Mesendoderm (in vitro differentiated cells): ENCODE data around the gene AAK1.
"Not testable (repeated sequence)": the region's sequence is repeated elsewhere in the genome, so short reads cannot be mapped to it uniquely, and the experiment has no call there.

ENCODE experiments used
- DNase-seq: peaks from one replicate; pipeline ENCODE4 v3.0.0; 2013
- H2AK5ac ChIP-seq: 2 replicates; pipeline ENCODE4 v1.6.1; 2013; ENCODE audit warnings: low read length, inconsistent platforms
- H2BK120ac ChIP-seq: 2 replicates; pipeline ENCODE4 v1.6.1; 2013; ENCODE audit warnings: low read depth, mild to moderate bottlenecking, low read length, moderate library complexity, mixed read lengths
- H2BK15ac ChIP-seq: replicated peaks from 2 replicates; pipeline ENCODE4 v1.6.1; 2013; ENCODE audit warnings: low read depth, mild to moderate bottlenecking, moderate library complexity
- H2BK5ac ChIP-seq: 2 replicates; pipeline ENCODE4 v1.6.1; 2013; ENCODE audit warnings: low read length, inconsistent platforms
- H3K18ac ChIP-seq: 2 replicates; pipeline ENCODE4 v1.6.1; 2013; ENCODE audit warnings: mild to moderate bottlenecking, low read length, mixed read lengths
- H3K23ac ChIP-seq: one replicate; pipeline ENCODE4 v1.6.1; 2013; ENCODE audit warnings: low read length
- H3K27ac ChIP-seq: 2 replicates; pipeline ENCODE4 v1.5.1; 2013; ENCODE audit warnings: low read depth, mild to moderate bottlenecking, inconsistent platforms, low read length, moderate library complexity
- H3K27me3 ChIP-seq: 2 replicates; pipeline ENCODE4 v1.6.1; 2013; ENCODE audit warnings: low read length, control low read depth, mild to moderate bottlenecking, inconsistent platforms; ENCODE audit not compliant: insufficient read depth, poor library complexity
- H3K36me3 ChIP-seq: 2 replicates; pipeline ENCODE4 v1.6.1; 2013; ENCODE audit warnings: low read length, inconsistent platforms; ENCODE audit not compliant: control insufficient read depth, insufficient read depth
- H3K4ac ChIP-seq: one replicate; pipeline ENCODE4 v1.6.1; 2013; ENCODE audit warnings: low read depth, mild to moderate bottlenecking, low read length, moderate library complexity
- H3K4me1 ChIP-seq: 2 replicates; pipeline ENCODE4 v1.6.1; 2013; ENCODE audit warnings: low read depth, low read length, inconsistent platforms; ENCODE audit not compliant: control insufficient read depth
- H3K4me2 ChIP-seq: 2 replicates; pipeline ENCODE4 v1.6.1; 2013; ENCODE audit warnings: low read length
- H3K4me3 ChIP-seq: 2 replicates; pipeline ENCODE4 v1.5.1; 2013; ENCODE audit warnings: mild to moderate bottlenecking, low read length
- H3K56ac ChIP-seq: one replicate; pipeline ENCODE4 v1.6.1; 2013; ENCODE audit warnings: low read length
- H3K79me1 ChIP-seq: 2 replicates; pipeline ENCODE4 v1.6.1; 2013; ENCODE audit warnings: low read length, inconsistent platforms
- H3K79me2 ChIP-seq: 2 replicates; pipeline ENCODE4 v1.6.1; 2013; ENCODE audit warnings: mild to moderate bottlenecking, low read length; ENCODE audit not compliant: control insufficient read depth, insufficient read depth
- H3K9ac ChIP-seq: 2 replicates; pipeline ENCODE4 v1.6.1; 2013; ENCODE audit warnings: low read length, inconsistent platforms
- H4K5ac ChIP-seq: one replicate; pipeline ENCODE4 v1.6.1; 2013; ENCODE audit warnings: low read length
- H4K8ac ChIP-seq: one replicate; pipeline ENCODE4 v1.6.1; 2013; ENCODE audit warnings: low read depth, mild to moderate bottlenecking, control low read depth, low read length, moderate library complexity
- WGBS: extraction: QIAGEN DNeasy Blood & Tissue Kit; methylation state at CpG from one replicate; pipeline ENCODE4 v1.1.7; 2013; ENCODE audit warnings: low lambda C conversion rate, missing lambda C conversion rate; ENCODE audit not compliant: insufficient coverage; ENCODE audit errors: extremely low coverage; 5-methylcytosine and 5-hydroxymethylcytosine counted together

AAK1 gene

DNA sequence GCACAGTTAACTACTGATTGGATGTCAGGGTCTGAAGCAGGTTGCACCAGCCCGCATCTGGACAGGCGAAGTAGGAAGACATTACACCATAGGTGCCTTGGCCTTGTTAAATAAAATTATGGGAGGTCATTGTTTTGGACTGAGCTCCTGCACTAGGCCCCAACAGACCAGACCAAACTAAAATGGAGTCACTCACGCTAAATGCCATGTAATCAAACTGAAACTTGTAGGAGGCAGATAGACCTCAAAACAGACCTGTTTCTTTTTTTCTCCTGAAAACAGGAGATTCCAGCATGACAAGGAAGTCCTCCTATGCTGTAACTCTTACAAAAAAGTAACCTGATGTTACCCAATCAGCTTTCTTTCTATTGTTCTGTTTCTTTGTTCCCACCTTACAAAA lies 190.9 kb downstream of the AAK1 start:
- Histone ChIP-seq H3K4me3 (no peak overlapping the region), H2BK15ac (no peak overlapping the region), H3K79me1 (no peaks in the 10 kb centered on the region), H3K23ac (no peak overlapping the region), H3K4me1 (peaks cover 13% of the 10 kb centered on the region), H2AK5ac (peak overlapping the region; percentile 53), H3K4me2 (no peak overlapping the region), H4K5ac (no peak overlapping the region), H4K8ac (no peak overlapping the region), H2BK5ac (peak overlapping the region; percentile 43), H2BK120ac (peak overlapping the region; percentile 46), H3K18ac (no peak overlapping the region), H3K79me2 (peaks cover 6% of the 10 kb centered on the region), H3K36me3 (no peaks in the 10 kb centered on the region), H3K27me3 (no peaks in the 10 kb centered on the region), H3K27ac (no peak overlapping the region), H3K9ac (no peak overlapping the region), H3K56ac (peak overlapping the region; percentile 57), H3K4ac (peak overlapping the region; percentile 87)
- no peak for DNase-seq
- no CpG with 5 or more reads among the region's 3 CpGs for WGBS

DNA sequence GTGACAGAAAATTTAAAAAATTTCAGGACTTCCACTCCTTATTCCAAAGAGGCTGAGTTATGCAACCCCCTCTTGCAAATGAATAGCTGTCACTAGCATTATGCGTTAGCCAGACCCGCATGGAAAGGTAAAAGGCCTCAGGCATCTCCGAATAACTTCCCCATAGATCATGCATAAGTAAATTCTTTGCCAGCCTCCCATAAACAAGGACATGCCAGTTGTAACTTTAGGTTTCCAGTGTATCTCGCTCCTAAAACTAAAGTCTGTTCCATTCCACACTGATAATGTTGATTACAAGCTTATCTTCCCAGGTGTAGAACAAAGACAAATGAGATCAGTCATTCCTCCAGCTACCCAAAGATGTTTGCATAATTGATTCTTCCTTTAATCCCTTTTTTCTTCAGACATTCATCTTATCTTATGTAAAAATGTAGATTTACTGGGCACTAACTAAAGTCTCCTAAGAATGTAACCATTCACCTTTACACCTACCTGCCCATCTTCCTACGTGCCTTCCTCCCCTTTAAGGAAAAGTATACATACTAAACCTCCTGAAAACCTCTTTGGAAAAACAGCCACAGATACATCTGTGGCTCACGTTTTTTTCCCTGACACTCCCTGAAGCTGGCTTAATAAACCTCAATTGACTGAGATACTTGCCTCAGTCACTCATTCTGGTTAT lies 192.7 kb downstream of the AAK1 start:
- peaks cover 14% of the 10 kb centered on the region for H3K79me2 ChIP-seq
- no peak overlapping the region for H3K4me2 ChIP-seq
- peak; percentile 93 for DNase-seq
- H2BK120ac ChIP-seq = peak overlapping the region; percentile 76
- no CpG with 5 or more reads among the region's 6 CpGs for WGBS
- no peak overlapping the region for H4K5ac ChIP-seq
- H3K56ac ChIP-seq = peak overlapping the region; percentile 82
- H4K8ac ChIP-seq = no peak overlapping the region
- H3K27me3 ChIP-seq = no peaks in the 10 kb centered on the region
- peak overlapping the region; percentile 78 for H3K4ac ChIP-seq
- no peak overlapping the region for H2AK5ac ChIP-seq
- peak overlapping the region; percentile 31 for H3K9ac ChIP-seq
- H3K79me1 ChIP-seq = no peaks in the 10 kb centered on the region
- no peaks in the 10 kb centered on the region for H3K36me3 ChIP-seq
- peak overlapping the region; percentile 97 for H2BK5ac ChIP-seq
- H3K4me1 ChIP-seq = peaks cover 13% of the 10 kb centered on the region
- no peak overlapping the region for H3K4me3 ChIP-seq
- H3K18ac ChIP-seq = peak overlapping the region; percentile 77
- peak overlapping the region; percentile 94 for H3K27ac ChIP-seq
- H3K23ac ChIP-seq = no peak overlapping the region
- peak overlapping the region; percentile 79 for H2BK15ac ChIP-seq

DNA sequence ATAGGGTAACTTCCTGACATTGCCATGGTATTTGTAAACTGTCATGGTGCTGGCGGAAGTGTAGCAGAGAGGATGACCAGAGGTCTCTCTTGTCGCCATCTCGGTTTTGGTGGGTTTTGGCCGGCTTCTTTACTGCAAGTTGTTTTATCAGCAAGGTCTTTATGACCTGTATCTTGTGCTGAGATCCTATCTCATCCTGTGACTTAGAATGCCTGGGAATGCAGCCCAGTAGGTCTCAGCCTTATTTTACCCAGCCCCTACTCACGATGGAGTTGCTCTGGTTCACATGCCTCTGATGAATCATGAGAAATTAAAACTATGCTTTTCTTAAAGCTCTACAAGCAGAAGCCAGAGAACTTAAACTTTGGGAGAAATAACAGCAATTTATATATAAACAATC lies 193.6 kb downstream of the AAK1 start:
- peak overlapping the region; percentile 70 for H3K4ac ChIP-seq
- peak overlapping the region; percentile 54 for H3K56ac ChIP-seq
- no peak overlapping the region for H4K5ac ChIP-seq
- no peak overlapping the region for H3K4me2 ChIP-seq
- no peaks in the 10 kb centered on the region for H3K27me3 ChIP-seq
- peak overlapping the region; percentile 87 for H3K27ac ChIP-seq
- H3K9ac ChIP-seq = no peak overlapping the region
- H3K23ac ChIP-seq = no peak overlapping the region
- peaks cover 13% of the 10 kb centered on the region for H3K4me1 ChIP-seq
- no peak overlapping the region for H4K8ac ChIP-seq
- no peaks in the 10 kb centered on the region for H3K79me1 ChIP-seq
- DNase-seq = peak; percentile 79
- H3K18ac ChIP-seq = peak overlapping the region; percentile 86
- H2BK15ac ChIP-seq = no peak overlapping the region
- H3K36me3 ChIP-seq = no peaks in the 10 kb centered on the region
- no peak overlapping the region for H2BK5ac ChIP-seq
- H3K79me2 ChIP-seq = peaks cover 14% of the 10 kb centered on the region
- no peak overlapping the region for H3K4me3 ChIP-seq
- no peak overlapping the region for H2AK5ac ChIP-seq
- WGBS = no CpG with 5 or more reads among the region's 5 CpGs
- H2BK120ac ChIP-seq = peak overlapping the region; percentile 76

DNA sequence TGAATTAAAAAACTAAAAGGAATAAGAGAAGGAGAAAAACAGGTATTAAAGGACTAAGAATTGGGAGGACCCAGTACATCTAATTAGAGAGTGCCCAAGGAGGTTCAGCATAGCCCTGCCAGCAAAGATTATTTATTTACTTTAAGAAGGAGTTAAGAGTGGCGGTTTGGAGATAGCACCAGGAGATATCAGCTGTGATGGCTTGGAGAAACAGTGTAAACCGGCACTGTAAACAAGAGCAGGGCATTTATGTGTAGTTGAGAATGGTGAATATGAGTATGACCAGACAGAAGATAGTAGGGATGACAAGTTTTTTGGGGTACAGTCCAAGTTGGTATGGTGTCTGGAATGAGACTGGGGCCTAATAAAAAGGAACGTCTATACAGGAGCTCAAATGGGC lies 199.9 kb downstream of the AAK1 start:
- not testable (repeated sequence) for H3K4me2 ChIP-seq, H3K23ac ChIP-seq, DNase-seq, H3K4me1 ChIP-seq, H2BK15ac ChIP-seq, H3K79me1 ChIP-seq, H2BK5ac ChIP-seq, H3K27ac ChIP-seq, H2BK120ac ChIP-seq, H2AK5ac ChIP-seq, H3K9ac ChIP-seq, H4K8ac ChIP-seq, H3K18ac ChIP-seq, H3K36me3 ChIP-seq, H3K4me3 ChIP-seq, H3K27me3 ChIP-seq, H4K5ac ChIP-seq
- Histone ChIP-seq H3K56ac (peak overlapping the region; percentile 62), H3K79me2 (peaks cover 14% of the 10 kb centered on the region), H3K4ac (peak overlapping the region; percentile 36)
- WGBS = no CpG with 5 or more reads among the region's 3 CpGs

DNA sequence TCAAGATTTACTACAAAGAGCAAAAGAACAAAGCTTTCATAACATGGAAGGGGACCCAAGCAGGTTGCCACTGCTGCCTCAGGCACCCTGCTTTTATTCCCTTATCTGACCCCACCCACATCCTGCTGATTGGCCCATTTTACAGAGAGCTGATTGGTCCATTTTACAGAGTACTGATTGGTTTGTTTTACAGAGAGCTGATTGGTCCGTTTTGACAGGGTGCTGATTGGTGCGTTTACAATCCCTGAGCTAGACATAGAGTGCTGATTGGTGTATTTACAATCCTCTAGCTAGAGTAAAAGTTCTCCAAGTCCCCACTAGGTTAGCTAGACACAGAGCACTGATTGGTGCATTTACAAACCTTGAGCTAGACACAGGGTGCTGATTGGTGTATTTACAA lies 204.0 kb downstream of the AAK1 start:
- not testable (repeated sequence) for H3K23ac ChIP-seq, H3K36me3 ChIP-seq, H2BK5ac ChIP-seq, H2BK15ac ChIP-seq, H3K27ac ChIP-seq, H3K27me3 ChIP-seq, H3K79me2 ChIP-seq, H4K5ac ChIP-seq, H4K8ac ChIP-seq, H2AK5ac ChIP-seq, H3K4ac ChIP-seq, H3K18ac ChIP-seq, H3K56ac ChIP-seq, H3K79me1 ChIP-seq, H3K4me1 ChIP-seq, H3K4me2 ChIP-seq, H2BK120ac ChIP-seq, H3K9ac ChIP-seq, H3K4me3 ChIP-seq
- no CpG with 5 or more reads among the region's 2 CpGs for WGBS
- peak; percentile 35 for DNase-seq

DNA sequence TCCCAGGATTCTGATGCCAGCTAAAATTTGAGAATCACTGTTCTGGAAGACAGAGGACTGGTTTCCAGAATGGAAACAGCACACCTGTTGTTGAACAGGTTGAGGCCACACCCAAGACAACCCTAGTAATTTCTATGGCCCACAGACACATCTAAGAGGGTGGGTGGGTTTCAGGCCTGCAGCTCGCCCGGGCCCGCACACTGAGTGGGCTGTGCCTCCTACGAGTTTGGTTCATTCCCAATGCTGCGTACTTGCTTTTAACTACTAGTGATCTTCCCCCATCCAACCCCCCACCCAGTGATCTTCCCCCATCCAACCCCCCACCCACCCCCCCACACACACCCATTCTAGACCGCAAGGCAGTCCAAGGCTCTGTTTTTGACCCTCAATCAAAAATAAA lies 205.0 kb downstream of the AAK1 start:
- Histone ChIP-seq H3K4me2 (no peak overlapping the region), H3K4me3 (no peak overlapping the region), H2BK15ac (no peak overlapping the region), H3K27me3 (no peaks in the 10 kb centered on the region), H3K79me2 (no peaks in the 10 kb centered on the region), H3K27ac (no peak overlapping the region), H4K8ac (no peak overlapping the region), H3K23ac (no peak overlapping the region), H3K79me1 (no peaks in the 10 kb centered on the region), H3K9ac (no peak overlapping the region), H3K56ac (no peak overlapping the region), H3K4ac (no peak overlapping the region), H2BK5ac (no peak overlapping the region), H3K36me3 (no peaks in the 10 kb centered on the region), H2BK120ac (no peak overlapping the region), H4K5ac (no peak overlapping the region), H3K4me1 (peaks cover 6% of the 10 kb centered on the region), H3K18ac (no peak overlapping the region), H2AK5ac (no peak overlapping the region)
- WGBS = no CpG with 5 or more reads among the region's 6 CpGs
- DNase-seq = no peak
